RPMI7951 (cell line): ENCODE results near the gene FAM24A. TPM values are rescaled to one million over a fixed set of nuclear protein-coding genes. Genes with fewer than 3 reads are reported as not detected.
"Not testable (repeated sequence)": the region's sequence is repeated elsewhere in the genome, so short reads cannot be mapped to it uniquely, and the experiment has no call there.

Experiments
- DNase-seq: peaks from one replicate; pipeline ENCODE4 v3.0.0-alpha.2; 2012; ENCODE audit warnings: low read depth
- total RNA-seq: library from RNA; depleted of rRNA; stranded (reverse); fragments of >200 nt; shearing (Covaris generic); gene quantifications from 2 replicates; pipeline ENCODE4 v1.2.3, GENCODE V29; 2014; rRNA removed

Gene FAM24A
- not detected in 2 replicates for total RNA-seq

GRCh38 chr10:122910310-122910709 lies at the start of gene FAM24A:
Gene FAM24A, plus strand, starts transcription at chr10:122910610. Its CDS starts 1,025 bp downstream, at chr10:122911635.
- DNase-seq: no peak

DNA sequence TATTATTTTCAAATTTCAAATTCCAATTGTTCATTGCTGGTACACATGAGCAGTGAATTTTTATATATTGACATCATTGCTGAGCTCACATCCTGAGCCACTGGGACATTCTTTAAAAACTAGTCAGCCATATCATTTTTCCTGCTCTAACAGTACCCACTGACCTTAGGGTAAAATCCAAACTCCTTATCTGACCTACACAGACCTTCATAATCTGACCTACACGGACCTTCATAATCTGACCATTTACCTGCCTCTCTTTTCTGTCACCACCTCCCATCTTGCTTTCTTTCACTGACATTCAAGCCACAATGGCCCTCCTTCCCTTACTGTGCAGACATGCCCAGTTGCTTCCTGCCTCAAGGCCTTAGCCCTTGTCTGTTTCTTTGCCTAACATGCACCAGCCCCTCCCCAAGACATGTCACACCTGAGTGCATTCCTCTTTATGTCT lies 48.7 kb upstream of the FAM24A start:
- peak; percentile 55 for DNase-seq

DNA sequence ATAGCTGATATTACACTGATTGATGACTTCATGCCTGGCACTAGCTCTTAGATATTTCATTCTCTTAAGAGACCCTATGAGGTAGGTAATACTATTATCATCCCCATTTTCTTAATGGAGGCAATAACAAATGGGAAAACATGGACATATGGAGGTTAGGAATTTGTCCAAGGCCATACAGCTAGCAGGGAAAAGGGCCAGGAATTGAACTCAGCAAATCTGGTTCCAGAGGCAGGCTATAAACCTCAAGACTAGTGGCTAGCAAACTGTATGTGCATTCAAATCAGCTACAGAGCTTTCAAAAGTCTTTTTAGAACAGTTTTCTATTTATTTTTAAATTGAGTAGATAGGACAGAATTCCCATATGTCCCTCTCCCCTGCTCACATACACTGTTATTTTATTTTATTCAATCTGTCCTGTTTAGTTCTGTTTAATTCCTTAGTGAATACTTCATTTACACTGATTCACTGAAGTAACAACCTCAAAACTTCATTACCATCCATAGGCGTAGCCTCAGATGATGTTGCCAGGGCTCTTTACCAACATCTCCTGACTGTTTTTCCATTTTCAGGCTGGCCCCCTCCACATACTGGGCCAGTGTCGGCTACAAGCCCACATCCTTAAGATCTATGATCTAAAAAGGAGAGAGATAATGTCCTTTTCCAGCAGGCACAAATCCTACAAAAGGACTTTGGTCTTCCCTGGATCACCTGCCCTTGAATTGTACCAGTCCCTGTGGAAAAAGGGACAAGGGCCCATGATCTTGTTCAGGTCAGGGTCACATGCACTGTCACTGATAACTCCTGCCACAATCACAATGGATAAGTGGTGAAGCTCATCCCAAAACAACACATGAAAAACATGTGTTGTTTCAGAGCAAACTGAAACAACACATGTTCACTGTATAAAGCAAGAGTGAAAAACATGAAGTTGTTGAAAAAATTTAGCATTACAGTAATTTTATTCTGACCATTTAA lies 46.9 kb upstream of the FAM24A start:
- no peak for DNase-seq

GRCh38 chr10:122864194-122864592 lies 46.2 kb upstream of the FAM24A start:
- no peak for DNase-seq

DNA sequence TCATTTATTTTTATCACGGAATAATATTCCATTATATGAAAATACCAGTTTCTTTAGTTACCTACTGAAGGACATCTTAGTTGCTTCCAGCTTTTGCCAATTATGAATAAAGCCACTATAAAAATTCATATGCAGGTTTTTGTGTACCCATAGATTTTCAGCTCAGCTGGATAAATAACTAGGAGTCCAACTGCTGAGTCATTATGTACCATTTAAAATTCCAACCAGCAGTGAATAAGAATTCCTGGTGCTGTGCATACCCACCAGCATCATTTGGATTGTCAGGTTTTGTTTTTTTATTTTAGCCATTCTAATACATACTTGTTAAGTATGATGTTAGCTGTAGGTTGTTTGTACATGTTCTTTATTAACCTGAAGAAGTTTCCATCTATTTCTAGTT lies 45.5 kb upstream of the FAM24A start:
- no peak for DNase-seq

- not testable (repeated sequence) for DNase-seq
Observed at GRCh38 chr10:122866757-122867482, 43.5 kb upstream of the FAM24A start.

- DNase-seq: not testable (repeated sequence)
Observed at GRCh38 chr10:122868768-122869167, 41.6 kb upstream of the FAM24A start.

- DNase-seq: not testable (repeated sequence)
Observed at GRCh38 chr10:122871947-122872346, 38.5 kb upstream of the FAM24A start.

- DNase-seq: no peak
Observed at GRCh38 chr10:122875843-122876466, 34.5 kb upstream of the FAM24A start.

DNA sequence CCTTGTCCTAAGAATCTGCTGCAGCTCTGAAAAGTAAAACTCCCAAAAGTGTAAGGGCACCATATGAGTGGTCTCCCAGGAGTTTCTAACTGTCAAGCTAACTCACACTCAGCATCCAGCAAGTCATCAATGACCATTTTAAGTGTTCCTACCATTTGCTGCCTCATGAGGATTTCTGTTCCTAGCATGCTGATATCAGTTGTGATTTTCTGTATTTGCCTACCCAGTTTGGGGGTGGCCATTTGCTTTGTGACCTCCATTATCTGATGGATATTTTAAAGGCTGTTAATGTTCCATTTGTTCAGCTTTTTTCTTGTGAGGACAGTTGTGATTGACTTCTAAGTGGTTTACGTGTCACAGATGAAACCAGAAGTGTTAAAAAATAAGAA lies 33.9 kb upstream of the FAM24A start:
- DNase-seq: no peak

DNA sequence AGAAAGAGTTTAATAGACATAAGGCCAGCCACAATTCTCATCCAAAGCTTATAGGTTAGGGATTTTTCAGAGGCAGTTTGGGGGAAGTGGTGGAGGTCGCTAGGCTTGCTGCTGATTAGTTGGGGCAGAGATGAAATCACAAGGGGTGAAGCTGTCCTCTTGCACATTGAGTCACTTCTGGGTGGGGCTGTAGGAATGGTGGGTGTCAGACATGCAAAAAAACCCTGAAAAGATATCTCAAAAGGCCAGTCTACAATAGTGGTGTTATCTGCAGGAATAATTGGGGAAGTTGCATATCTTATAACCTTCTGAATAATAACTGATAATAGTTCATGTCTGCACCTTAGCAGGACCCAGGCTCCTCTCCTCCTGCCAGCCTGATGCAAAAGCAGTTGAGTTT lies 33.1 kb upstream of the FAM24A start:
- DNase-seq: no peak

GRCh38 chr10:122878799-122879338 lies 31.5 kb upstream of the FAM24A start:
- DNase-seq: no peak

DNA sequence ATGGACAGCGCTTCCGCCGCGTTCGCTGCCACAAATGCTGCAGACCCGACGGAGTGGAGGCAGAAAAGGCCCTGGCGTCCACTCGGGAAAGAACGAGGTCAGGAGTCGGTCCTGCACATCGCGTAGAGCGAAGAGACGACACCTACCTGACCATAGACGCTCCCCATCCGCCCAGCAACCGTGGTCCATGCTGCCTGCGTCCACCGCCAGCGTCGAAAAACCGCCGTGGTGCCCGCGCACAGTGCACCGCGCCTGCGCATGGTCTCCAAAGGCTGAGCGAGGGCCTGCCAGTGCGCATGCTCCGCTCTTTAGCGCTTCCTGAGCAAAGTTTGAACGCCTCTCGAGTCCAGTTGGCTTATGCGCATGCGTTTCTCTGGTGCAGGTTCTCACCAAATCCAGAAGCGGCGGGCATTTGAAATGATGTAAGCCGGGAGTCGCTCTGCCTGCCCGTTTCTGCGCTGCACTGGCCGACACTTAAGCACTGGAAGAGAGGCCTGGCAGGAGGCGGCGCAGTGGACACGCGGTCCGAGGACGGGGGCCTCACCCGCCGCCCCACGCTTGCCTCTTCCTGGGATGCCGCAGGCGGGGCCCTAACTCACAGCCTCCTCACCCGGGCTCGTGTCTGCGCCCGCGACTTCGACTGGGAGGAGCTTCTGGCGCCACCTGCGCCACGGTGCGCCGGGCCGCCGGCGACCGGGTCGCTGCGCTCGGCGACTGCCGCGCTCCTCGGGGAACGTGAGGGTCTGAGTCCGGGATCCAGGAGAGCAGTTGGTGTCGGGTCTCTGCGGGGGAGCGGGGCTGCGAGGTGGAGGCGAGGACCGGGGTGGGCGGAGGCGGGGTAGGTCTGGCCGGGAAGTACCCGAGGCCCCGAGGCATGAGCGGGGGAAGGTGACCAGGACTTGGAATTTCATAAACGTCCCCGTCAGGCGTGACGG lies 30.8 kb upstream of the FAM24A start, which contains the start of gene FAM24B:
Gene FAM24B, minus strand, starts transcription at position 243 of the 935 bp plus-strand sequence. CDS start 29,066 bp downstream, outside the sequence.
- peak; percentile 96 for DNase-seq

DNA sequence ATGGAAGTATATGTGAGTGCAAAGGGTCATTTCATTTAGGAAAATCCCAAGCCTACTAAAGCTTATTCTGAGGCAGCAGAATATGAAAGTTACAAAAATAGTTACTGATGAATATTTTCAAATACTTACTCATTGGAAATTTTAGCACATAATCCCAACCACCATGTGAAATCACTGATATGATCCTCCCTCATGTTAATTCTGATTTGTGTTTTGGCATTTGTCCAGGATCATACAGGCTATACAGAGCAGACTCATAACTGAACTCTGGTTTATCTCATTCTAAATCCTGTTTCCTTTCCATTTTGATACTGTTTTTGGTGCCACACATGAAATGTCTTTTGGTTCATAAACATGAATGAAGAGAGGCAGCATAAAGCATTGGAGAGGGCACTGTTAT lies 27.6 kb upstream of the FAM24A start:
- DNase-seq: no peak

- no peak for DNase-seq
Observed at GRCh38 chr10:122884166-122884565, 26.2 kb upstream of the FAM24A start.

DNA sequence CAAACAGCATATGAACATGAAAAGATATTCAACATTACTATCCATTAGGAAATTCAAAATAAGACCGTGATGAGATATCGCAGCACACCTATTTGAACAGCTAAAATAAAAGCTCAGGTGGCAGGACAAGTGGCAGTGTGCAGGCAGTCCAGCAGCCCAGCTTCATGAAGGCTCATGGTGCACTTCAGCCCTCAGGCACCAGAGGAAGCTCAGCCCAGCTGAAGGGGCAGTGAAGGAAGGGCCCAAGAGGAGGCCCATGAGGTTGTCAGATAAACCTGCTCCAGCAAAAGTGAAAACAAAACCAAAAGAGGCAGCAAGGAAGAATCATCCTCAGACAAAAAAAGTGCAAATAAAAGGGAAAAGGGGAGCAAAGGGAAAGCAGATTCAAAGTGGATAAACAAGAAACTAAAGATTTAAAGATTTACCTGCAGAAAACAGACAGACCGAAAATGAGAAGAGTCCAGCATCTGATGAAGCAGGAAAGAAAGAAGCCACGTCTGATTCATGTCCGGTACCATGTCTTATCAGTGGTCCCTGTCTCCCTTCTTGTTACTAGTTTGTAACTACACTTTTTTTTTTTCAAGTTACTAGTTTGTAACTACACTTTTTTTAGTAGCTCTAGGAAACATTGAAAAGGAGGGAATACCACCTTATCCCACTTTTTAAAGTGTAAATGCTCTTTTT lies 16.0 kb upstream of the FAM24A start:
- DNase-seq: peak; percentile 7

DNA sequence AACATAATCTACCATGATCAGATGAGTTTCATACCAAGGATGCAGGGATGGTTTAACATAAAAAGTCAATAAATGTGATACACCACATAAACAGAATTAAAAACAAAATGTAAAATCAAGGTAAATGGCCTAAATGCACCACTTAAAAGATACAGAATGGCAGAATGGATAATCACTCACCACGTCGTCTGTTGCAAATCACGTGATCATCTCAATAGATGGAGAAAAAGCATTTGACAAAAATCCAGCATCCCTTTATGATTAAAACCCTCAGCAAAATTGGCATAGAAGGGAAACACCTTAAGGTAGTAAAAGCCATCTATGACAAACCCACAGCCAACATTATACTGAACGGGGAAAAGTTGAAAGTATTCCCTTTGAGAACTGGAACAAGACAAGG lies 6.5 kb upstream of the FAM24A start:
- not testable (repeated sequence) for DNase-seq

DNA sequence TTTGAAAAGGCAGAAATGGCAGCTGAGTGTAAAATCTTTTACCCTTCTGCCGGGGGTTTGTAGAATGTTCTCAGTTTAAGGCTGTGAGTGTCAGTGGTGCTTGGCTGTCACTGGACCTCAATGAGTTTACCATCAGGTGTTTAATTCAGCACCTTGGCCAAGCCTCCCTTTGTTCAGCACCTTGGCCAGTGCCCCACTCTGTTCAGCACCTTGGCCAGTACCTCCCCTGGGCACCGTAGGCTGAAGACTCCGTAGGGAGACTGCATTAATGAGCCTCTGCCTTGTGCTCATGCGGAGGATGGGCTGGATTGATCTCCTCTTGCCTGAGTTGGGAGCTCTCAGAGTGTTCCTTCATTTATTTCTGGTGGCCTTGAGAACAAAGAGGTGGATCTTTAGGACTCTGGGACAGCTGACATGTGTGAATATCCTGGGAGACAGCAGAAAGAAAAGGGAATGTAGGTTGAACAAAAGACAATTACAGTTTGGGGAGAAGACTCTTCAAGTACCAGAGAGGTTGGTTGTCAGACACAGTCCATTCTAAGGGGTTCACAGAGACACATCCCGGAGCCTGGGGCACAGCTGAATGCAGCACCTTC lies 1.6 kb downstream of the FAM24A start:
- peak; percentile 45 for DNase-seq

DNA sequence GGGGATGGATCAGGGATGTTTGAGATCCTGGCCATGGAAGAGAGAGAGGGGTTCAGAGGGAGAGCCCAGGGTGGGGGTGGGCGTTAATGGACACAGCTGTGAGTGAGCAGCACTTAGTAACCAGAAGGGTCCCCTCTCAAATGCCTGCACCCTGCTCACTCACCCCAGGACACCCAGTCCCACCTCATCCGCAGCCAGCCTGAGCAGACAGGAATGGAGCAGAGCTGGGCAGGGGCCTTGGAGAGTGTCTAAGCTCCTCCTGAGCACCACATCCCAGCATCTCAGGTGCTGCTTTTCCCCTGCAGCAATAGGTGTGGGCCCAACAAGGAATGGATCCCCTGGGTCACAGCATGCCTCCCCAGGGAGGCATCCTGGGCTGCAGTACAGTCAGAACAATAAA lies 5.3 kb downstream of the FAM24A start:
- DNase-seq: no peak

DNA sequence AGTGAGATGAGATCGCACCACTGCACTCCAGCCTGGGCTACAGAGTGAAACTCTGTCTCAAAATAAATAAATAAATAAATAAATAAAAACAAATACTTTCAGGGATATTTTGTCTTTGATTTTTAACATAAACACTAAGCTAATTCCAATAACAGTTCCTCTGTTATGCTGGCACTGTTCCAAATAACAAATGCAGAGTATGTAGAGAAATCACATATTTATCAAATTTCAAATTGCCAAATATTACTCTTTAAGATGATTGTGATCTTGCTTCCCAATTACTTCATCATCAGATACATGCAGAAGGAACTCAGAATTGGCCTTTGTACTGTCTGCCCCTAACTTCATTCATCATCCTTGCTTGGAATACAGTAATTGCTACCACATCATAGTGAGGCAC lies 19.7 kb downstream of the FAM24A start:
- DNase-seq: no peak
